CD14-positive monocyte (primary cell): ENCODE data around the gene PHGDH. TPM values are rescaled to one million over a fixed set of nuclear protein-coding genes. Genes with fewer than 3 reads are reported as not detected.

Source experiments
- DNase-seq, 3 donors: peaks; one replicate each; pipeline ENCODE4 v3.0.0-alpha.2; 2011 to 2022
- H2AFZ ChIP-seq: 2 replicates; pipeline ENCODE4 v1.6.0; 2012; ENCODE audit warnings: mild to moderate bottlenecking, low read depth, low read length, inconsistent platforms; ENCODE audit not compliant: insufficient read depth, poor library complexity, severe bottlenecking
- H3K27ac ChIP-seq, 2 donors: 1 replicate in 1 of 2; 2 replicates in 1 of 2; pipeline ENCODE4 v1.5.1; 2012 to 2013; ENCODE audit warnings: low read length in 2 of 2, control low read depth in 1 of 2, inconsistent platforms in 1 of 2, low read depth in 1 of 2, mild to moderate bottlenecking in 1 of 2
- H3K27me3 ChIP-seq, 2 donors: one replicate each; pipeline versions ENCODE4 v1.6.0 to v1.6.1; 2011 to 2013; ENCODE audit warnings: low read length in 2 of 2; ENCODE audit not compliant: control insufficient read depth in 2 of 2, insufficient read depth in 2 of 2
- H3K36me3 ChIP-seq, 2 donors: replicated peaks in 1 of 2; 1 replicate in 1 of 2; 2 replicates in 1 of 2; pipeline versions ENCODE4 v1.5.1 to v1.6.1; 2012 to 2013; ENCODE audit warnings: low read length in 2 of 2, control low read depth in 1 of 2, inconsistent platforms in 1 of 2, mild to moderate bottlenecking in 1 of 2; ENCODE audit not compliant: insufficient read depth in 2 of 2, control insufficient read depth in 1 of 2
- H3K4me1 ChIP-seq, 2 donors: 1 replicate in 1 of 2; 2 replicates in 1 of 2; pipeline versions ENCODE4 v1.5.1 to v1.6.1; 2012 to 2013; ENCODE audit warnings: low read length in 2 of 2, control low read depth in 1 of 2, inconsistent platforms in 1 of 2, mild to moderate bottlenecking in 1 of 2, moderate library complexity in 1 of 2; ENCODE audit not compliant: insufficient read depth in 2 of 2, control insufficient read depth in 1 of 2
- H3K4me2 ChIP-seq: replicated peaks from 2 replicates; pipeline ENCODE3; 2012; ENCODE audit warnings: low read length, moderate library complexity, mild to moderate bottlenecking; ENCODE audit not compliant: poor library complexity, severe bottlenecking; ENCODE audit errors: extremely low read depth
- H3K4me3 ChIP-seq, 3 experiments: fragments of 200-600 bp in 1 of 3; sonication (generic) in 1 of 3; replicated peaks in 1 of 3; 1 replicate in 2 of 3; 2 replicates in 1 of 3; pipeline ENCODE4 v1.5.1; 2011 to 2013; ENCODE audit warnings: low read length in 3 of 3, mild to moderate bottlenecking in 3 of 3, control low read depth in 2 of 3, low read depth in 2 of 3, inconsistent platforms in 1 of 3, moderate library complexity in 1 of 3
- H3K79me2 ChIP-seq: 2 replicates; pipeline ENCODE4 v1.6.0; 2012; ENCODE audit warnings: mild to moderate bottlenecking, control low read depth, inconsistent platforms, low read length, moderate library complexity; ENCODE audit not compliant: insufficient read depth
- H3K9ac ChIP-seq: 2 replicates; pipeline ENCODE4 v1.6.0; 2017; ENCODE audit warnings: low read length, mild to moderate bottlenecking; ENCODE audit not compliant: insufficient read depth, poor library complexity, severe bottlenecking
- H3K9me3 ChIP-seq, 2 donors: replicated peaks in 1 of 2; 1 replicate in 1 of 2; 2 replicates in 1 of 2; pipeline versions ENCODE4 v1.5.1 to v1.6.1; 2012 to 2013; ENCODE audit warnings: low read length in 2 of 2, control low read depth in 1 of 2; ENCODE audit not compliant: control insufficient read depth in 1 of 2, insufficient read depth in 1 of 2
- H4K20me1 ChIP-seq: 2 replicates; pipeline ENCODE4 v1.6.0; 2012; ENCODE audit warnings: mild to moderate bottlenecking, low read length, control low read depth, moderate library complexity; ENCODE audit not compliant: insufficient read depth
- H3K27ac Mint-ChIP-seq, 7 donors: one replicate each; pipeline ENCODE4 v1.8.0; 2020; ENCODE audit warnings: mild to moderate bottlenecking in 7 of 7, mixed read lengths in 7 of 7, moderate library complexity in 6 of 7, inconsistent platforms in 2 of 7
- H3K27me3 Mint-ChIP-seq, 3 donors: one replicate each; pipeline ENCODE4 v1.8.0; 2021 to 2022; ENCODE audit warnings: low read depth in 3 of 3, mild to moderate bottlenecking in 3 of 3, mixed read lengths in 3 of 3, moderate library complexity in 3 of 3, inconsistent platforms in 1 of 3
- H3K36me3 Mint-ChIP-seq, 2 donors: one replicate each; pipeline ENCODE4 v1.8.0; 2020; ENCODE audit warnings: mixed read lengths in 2 of 2, inconsistent platforms in 1 of 2, mild to moderate bottlenecking in 1 of 2
- H3K4me1 Mint-ChIP-seq: one replicate; pipeline ENCODE4 v1.8.0; 2020; ENCODE audit warnings: mild to moderate bottlenecking, mixed read lengths
- H3K4me3 Mint-ChIP-seq, 2 donors: one replicate each; pipeline ENCODE4 v1.8.0; 2020; ENCODE audit warnings: mild to moderate bottlenecking in 2 of 2, mixed read lengths in 2 of 2, moderate library complexity in 1 of 2
- H3K9me3 Mint-ChIP-seq, 7 donors: one replicate each; pipeline ENCODE4 v1.8.0; 2020 to 2022; ENCODE audit warnings: mixed read lengths in 7 of 7, mild to moderate bottlenecking in 6 of 7, moderate library complexity in 6 of 7, inconsistent platforms in 2 of 7
- WGBS: methylation state at CpG from one replicate; pipeline ENCODE4 v1.1.5; 2013; ENCODE audit warnings: missing lambda C conversion rate; ENCODE audit not compliant: insufficient coverage; 5-methylcytosine and 5-hydroxymethylcytosine counted together
- intact Hi-C, 2 donors: fragments of 100-400 bp; cut with micrococcal nuclease; formaldehyde crosslinking; loops; one replicate each; pipeline versions ENCODE4 v1.15.0 to v1.15.1; 2023
- polyA plus RNA-seq, 3 donors: library from polyadenylated mRNA; depleted of rRNA in 1 of 3; unstranded in 2 of 3; stranded (reverse) in 1 of 3; fragments of 300-500 nt in 2 of 3; fragments of >200 nt in 1 of 3; fragmentation: Illumina TruSeq in 2 of 3; gene quantifications; 1 replicate in 2 of 3; 2 replicates in 1 of 3; pipeline ENCODE4 v1.2.3, GENCODE V29; 2012 to 2021
- TF ChIP-seq, protein P1 (sequence below): fragments of 200-600 bp; IDR thresholded peaks from one replicate; pipeline ENCODE4 v1.8.0; 2022; ENCODE audit warnings: antibody characterized with exemption, mild to moderate bottlenecking

The PHGDH gene
- polyA plus RNA-seq, 3 donors, result 0.09 to 0.44 (median 0.20) TPM

DNA sequence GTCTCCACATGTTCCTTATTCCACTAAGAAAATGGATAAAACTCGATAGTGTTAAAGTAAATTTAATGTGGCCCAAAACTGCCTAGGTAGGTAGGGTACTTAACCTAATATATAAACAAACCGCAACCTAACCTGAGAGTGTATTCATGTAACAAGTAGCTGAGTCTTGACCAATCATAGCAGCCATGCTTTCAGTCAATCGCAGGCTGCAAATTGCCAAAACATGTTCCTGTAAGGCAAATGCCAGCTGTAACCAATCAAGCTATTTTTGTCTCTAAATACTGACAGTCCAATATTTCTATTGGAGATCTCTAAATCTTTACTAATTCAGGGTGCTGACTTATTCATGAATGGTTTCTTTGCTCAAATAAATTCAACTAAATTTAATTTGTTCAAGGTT is 60.0 kb downstream of the PHGDH start:
- H3K9me3 Mint-ChIP-seq, result no peaks in the 10 kb centered on the region
- no peaks in the 10 kb centered on the region for H3K4me1 ChIP-seq
- no peaks in the 10 kb centered on the region for H3K9me3 ChIP-seq
- no peak overlapping the region for H3K9ac ChIP-seq
- no peak overlapping the region for H2AFZ ChIP-seq
- H3K27me3 ChIP-seq, result no peaks in the 10 kb centered on the region
- no CpG with 5 or more reads among the region's 3 CpGs for WGBS
- TF ChIP-seq, protein P1, sequence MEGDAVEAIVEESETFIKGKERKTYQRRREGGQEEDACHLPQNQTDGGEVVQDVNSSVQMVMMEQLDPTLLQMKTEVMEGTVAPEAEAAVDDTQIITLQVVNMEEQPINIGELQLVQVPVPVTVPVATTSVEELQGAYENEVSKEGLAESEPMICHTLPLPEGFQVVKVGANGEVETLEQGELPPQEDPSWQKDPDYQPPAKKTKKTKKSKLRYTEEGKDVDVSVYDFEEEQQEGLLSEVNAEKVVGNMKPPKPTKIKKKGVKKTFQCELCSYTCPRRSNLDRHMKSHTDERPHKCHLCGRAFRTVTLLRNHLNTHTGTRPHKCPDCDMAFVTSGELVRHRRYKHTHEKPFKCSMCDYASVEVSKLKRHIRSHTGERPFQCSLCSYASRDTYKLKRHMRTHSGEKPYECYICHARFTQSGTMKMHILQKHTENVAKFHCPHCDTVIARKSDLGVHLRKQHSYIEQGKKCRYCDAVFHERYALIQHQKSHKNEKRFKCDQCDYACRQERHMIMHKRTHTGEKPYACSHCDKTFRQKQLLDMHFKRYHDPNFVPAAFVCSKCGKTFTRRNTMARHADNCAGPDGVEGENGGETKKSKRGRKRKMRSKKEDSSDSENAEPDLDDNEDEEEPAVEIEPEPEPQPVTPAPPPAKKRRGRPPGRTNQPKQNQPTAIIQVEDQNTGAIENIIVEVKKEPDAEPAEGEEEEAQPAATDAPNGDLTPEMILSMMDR, result no peak
- intact Hi-C loops, result no loop called here
- H3K27ac ChIP-seq, result no peak overlapping the region
- no peak overlapping the region for H3K4me3 ChIP-seq
- no peak overlapping the region for H3K27ac Mint-ChIP-seq
- H3K36me3 Mint-ChIP-seq, result no peaks in the 10 kb centered on the region
- H3K4me1 Mint-ChIP-seq, result peaks cover 6% of the 10 kb centered on the region
- H3K79me2 ChIP-seq, result no peaks in the 10 kb centered on the region
- no peak overlapping the region for H3K4me2 ChIP-seq
- peaks cover 1 to 5% (median 1%) of the 10 kb centered on the region in 3 donors for H3K27me3 Mint-ChIP-seq
- H3K36me3 ChIP-seq, result no peaks in the 10 kb centered on the region
- H4K20me1 ChIP-seq, result no peaks in the 10 kb centered on the region
- no peak overlapping the region for H3K4me3 Mint-ChIP-seq
- no peak for DNase-seq

DNA sequence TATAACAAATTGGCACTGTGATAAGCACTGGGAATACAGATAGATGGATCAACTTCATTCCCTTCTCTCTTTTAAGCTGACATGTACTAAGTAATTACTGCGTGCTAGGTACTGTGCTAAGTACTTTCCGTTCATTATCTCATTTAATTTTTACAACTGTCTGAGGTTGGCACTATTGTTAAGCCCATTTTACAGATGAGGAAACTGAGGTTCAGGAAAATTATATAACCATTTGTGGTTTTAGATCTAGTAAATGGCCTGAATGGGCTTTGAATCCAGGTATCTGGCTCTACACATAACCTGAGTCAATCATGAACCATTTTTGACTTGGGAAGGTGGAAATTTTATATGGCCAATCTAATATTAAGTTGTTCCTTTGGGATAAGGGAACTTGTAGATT is 60.6 kb downstream of the PHGDH start:
- Mint-ChIP-seq H3K27me3 (peaks cover 0 to 1% (median under 1%) of the 10 kb centered on the region in 3 donors), H3K4me3 (no peak overlapping the region), H3K27ac (no peak overlapping the region), H3K9me3 (no peaks in the 10 kb centered on the region), H3K36me3 (no peaks in the 10 kb centered on the region), H3K4me1 (peaks cover 6% of the 10 kb centered on the region)
- TF ChIP-seq, protein P1, result no peak
- Histone ChIP-seq H3K79me2 (no peaks in the 10 kb centered on the region), H3K9ac (no peak overlapping the region), H3K36me3 (no peaks in the 10 kb centered on the region), H3K9me3 (no peaks in the 10 kb centered on the region), H3K4me3 (no peak overlapping the region), H3K4me1 (no peaks in the 10 kb centered on the region), H3K4me2 (no peak overlapping the region), H4K20me1 (no peaks in the 10 kb centered on the region), H2AFZ (no peak overlapping the region), H3K27ac (no peak overlapping the region), H3K27me3 (no peaks in the 10 kb centered on the region)
- intact Hi-C loops, result no loop called here
- no CpG with 5 or more reads among the region's 2 CpGs for WGBS
- no peak for DNase-seq
